Sigmoid colon (tissue), 7 donors: ENCODE measurements around the gene PRPH2. TPM values are rescaled to one million over a fixed set of nuclear protein-coding genes. Genes with fewer than 3 reads are reported as not detected.

ENCODE experiments used
- DNase-seq: peaks from one replicate; pipeline ENCODE4 v3.0.0-alpha.2; 2019
- H3K27ac ChIP-seq, 4 donors: fragments of 200-600 bp; sonication (generic); one replicate each; pipeline ENCODE4 v1.5.1; 2016 to 2019; ENCODE audit warnings: mild to moderate bottlenecking in 1 of 4
- H3K27me3 ChIP-seq, 3 donors: fragments of 200-600 bp; sonication (generic); one replicate each; pipeline ENCODE4 v1.5.1; 2019; ENCODE audit warnings: mild to moderate bottlenecking in 1 of 3
- H3K36me3 ChIP-seq, 4 donors: fragments of 200-600 bp; sonication (generic); one replicate each; pipeline ENCODE4 v1.5.1; 2016 to 2019
- H3K4me1 ChIP-seq, 4 donors: fragments of 200-600 bp; sonication (generic); one replicate each; pipeline ENCODE4 v1.5.1; 2017 to 2019
- H3K4me3 ChIP-seq, 4 donors: fragments of 200-600 bp; sonication (generic); one replicate each; pipeline ENCODE4 v1.5.1; 2017 to 2019; ENCODE audit warnings: mild to moderate bottlenecking in 2 of 4, moderate library complexity in 1 of 4
- H3K9me3 ChIP-seq, 4 donors: fragments of 200-600 bp in 3 of 4; sonication (generic) in 3 of 4; one replicate each; pipeline versions ENCODE4 v1.5.1 to v1.6.1; 2013 to 2019
- EP300 ChIP-seq, 4 donors: sonication (generic); formaldehyde crosslinking; IDR thresholded peaks; one replicate each; pipeline ENCODE4 v1.6.1; 2017; ENCODE audit warnings: antibody characterized with exemption in 4 of 4
- POLR2A ChIP-seq, 2 donors: fragments of 450-650 bp; IDR thresholded peaks; one replicate each; pipeline ENCODE4 v1.6.1; 2016; ENCODE audit warnings: antibody characterized with exemption in 2 of 2, mild to moderate bottlenecking in 2 of 2, moderate library complexity in 2 of 2
- POLR2AphosphoS5 ChIP-seq, 4 donors: sonication (generic); formaldehyde crosslinking; IDR thresholded peaks; one replicate each; pipeline ENCODE4 v1.6.1; 2017; ENCODE audit warnings: antibody characterized with exemption in 4 of 4
- WGBS, 2 donors: extraction: QIAGEN DNeasy Blood & Tissue Kit; methylation state at CpG; one replicate each; pipeline ENCODE4 v1.1.7; 2013; 5-methylcytosine and 5-hydroxymethylcytosine counted together
- intact Hi-C: fragments of 100-400 bp; cut with DNase I; formaldehyde crosslinking; loops from one replicate; pipeline ENCODE4 v1.15.1; 2023
- polyA plus RNA-seq, 3 donors: library from polyadenylated mRNA; stranded (reverse); fragments of 200-250 nt; gene quantifications; one replicate each; pipeline ENCODE4 v1.2.3, GENCODE V29; 2013
- total RNA-seq, 4 donors: library from RNA; depleted of rRNA; stranded (reverse); fragments of >200 nt; gene quantifications; one replicate each; pipeline ENCODE4 v1.1.0, GENCODE V29; 2016
- TF ChIP-seq, protein P1 (sequence below), 4 experiments: fragments of 450-650 bp in 3 of 4; fragments of 200-600 bp in 1 of 4; IDR thresholded peaks; one replicate each; pipeline ENCODE4 v1.5.1; 2016 to 2019; ENCODE audit warnings: antibody characterized with exemption in 4 of 4, mild to moderate bottlenecking in 3 of 4, moderate library complexity in 2 of 4
- donor health status: healthy with polysubstance abuse.
- donor health status: Bipolar disorder and iron deficiency.
- donor health status: healthy.

PRPH2 gene, protein sequence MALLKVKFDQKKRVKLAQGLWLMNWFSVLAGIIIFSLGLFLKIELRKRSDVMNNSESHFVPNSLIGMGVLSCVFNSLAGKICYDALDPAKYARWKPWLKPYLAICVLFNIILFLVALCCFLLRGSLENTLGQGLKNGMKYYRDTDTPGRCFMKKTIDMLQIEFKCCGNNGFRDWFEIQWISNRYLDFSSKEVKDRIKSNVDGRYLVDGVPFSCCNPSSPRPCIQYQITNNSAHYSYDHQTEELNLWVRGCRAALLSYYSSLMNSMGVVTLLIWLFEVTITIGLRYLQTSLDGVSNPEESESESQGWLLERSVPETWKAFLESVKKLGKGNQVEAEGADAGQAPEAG
- total RNA-seq (1 to 10 TPM in 2 of 4 donors, under 1 TPM in 2; 0.66 to 3.5 (median 1.9) TPM), polyA plus RNA-seq (under 1 TPM in 2 of 3 donors, not detected in 1; under 0.01 to 0.71 TPM)

- peaks cover 0 to 22% (median 0%) of the 10 kb centered on the region in 4 donors for H3K36me3 ChIP-seq
- no peaks in the 10 kb centered on the region for H3K9me3 ChIP-seq
- H3K27ac ChIP-seq: no peak within 1 kb of the TSS
- H3K4me3 ChIP-seq: no peak within 1 kb of the TSS
- DNase-seq: no peak
- WGBS, 2 donors: 93 to 94% methylated on average over 6 of the region's 6 CpGs
- TF ChIP-seq POLR2A (IDR thresholded peaks at IDR 0.05) (no peak), EP300 (IDR thresholded peaks at IDR 0.05) (no peak), POLR2AphosphoS5 (IDR thresholded peaks at IDR 0.05) (no peak)
- TF ChIP-seq, protein P1, sequence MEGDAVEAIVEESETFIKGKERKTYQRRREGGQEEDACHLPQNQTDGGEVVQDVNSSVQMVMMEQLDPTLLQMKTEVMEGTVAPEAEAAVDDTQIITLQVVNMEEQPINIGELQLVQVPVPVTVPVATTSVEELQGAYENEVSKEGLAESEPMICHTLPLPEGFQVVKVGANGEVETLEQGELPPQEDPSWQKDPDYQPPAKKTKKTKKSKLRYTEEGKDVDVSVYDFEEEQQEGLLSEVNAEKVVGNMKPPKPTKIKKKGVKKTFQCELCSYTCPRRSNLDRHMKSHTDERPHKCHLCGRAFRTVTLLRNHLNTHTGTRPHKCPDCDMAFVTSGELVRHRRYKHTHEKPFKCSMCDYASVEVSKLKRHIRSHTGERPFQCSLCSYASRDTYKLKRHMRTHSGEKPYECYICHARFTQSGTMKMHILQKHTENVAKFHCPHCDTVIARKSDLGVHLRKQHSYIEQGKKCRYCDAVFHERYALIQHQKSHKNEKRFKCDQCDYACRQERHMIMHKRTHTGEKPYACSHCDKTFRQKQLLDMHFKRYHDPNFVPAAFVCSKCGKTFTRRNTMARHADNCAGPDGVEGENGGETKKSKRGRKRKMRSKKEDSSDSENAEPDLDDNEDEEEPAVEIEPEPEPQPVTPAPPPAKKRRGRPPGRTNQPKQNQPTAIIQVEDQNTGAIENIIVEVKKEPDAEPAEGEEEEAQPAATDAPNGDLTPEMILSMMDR (IDR thresholded peaks at IDR 0.05): no peak
- H3K27me3 ChIP-seq: no peaks in the 10 kb centered on the region
- intact Hi-C loops: no loop called here
- peaks cover 0 to 23% (median 13%) of the 10 kb centered on the region in 4 donors for H3K4me1 ChIP-seq
These were observed at the start of gene PRPH2 for GRCh38 chr6:42722497-42722896. TSS of gene PRPH2 (minus strand) at chr6:42722597. CDS start at chr6:42722334, 263 bp downstream.

- no peak overlapping the region for H3K4me3 ChIP-seq
- DNase-seq: no peak
- no peak overlapping the region for H3K27ac ChIP-seq
- 45 to 55% methylated on average over 3 of the region's 3 CpGs for WGBS, 2 donors
- no peak for TF ChIP-seq POLR2A (IDR thresholded peaks at IDR 0.05)
- H3K27me3 ChIP-seq: no peaks in the 10 kb centered on the region
- H3K9me3 ChIP-seq: no peaks in the 10 kb centered on the region
- no peaks in the 10 kb centered on the region for H3K4me1 ChIP-seq
- H3K36me3 ChIP-seq: no peaks in the 10 kb centered on the region
- intact Hi-C loops: no loop called here
These were observed 49.3 kb upstream of the PRPH2 start for GRCh38 chr6:42771741-42772100.

GRCh38 chr6:42769836-42770235 is 47.4 kb upstream of the PRPH2 start:
- Histone ChIP-seq H3K4me3 (no peak overlapping the region), H3K4me1 (no peaks in the 10 kb centered on the region), H3K27ac (no peak overlapping the region), H3K9me3 (no peaks in the 10 kb centered on the region), H3K27me3 (no peaks in the 10 kb centered on the region), H3K36me3 (no peaks in the 10 kb centered on the region)
- TF ChIP-seq EP300 (IDR thresholded peaks at IDR 0.05) (no peak), POLR2AphosphoS5 (IDR thresholded peaks at IDR 0.05) (no peak), POLR2A (IDR thresholded peaks at IDR 0.05) (no peak)
- TF ChIP-seq, protein P1 (IDR thresholded peaks at IDR 0.05): no peak
- intact Hi-C loops: no loop called here
- no peak for DNase-seq
- WGBS, 2 donors: 92 to 96% methylated on average over 2 of the region's 2 CpGs

DNA sequence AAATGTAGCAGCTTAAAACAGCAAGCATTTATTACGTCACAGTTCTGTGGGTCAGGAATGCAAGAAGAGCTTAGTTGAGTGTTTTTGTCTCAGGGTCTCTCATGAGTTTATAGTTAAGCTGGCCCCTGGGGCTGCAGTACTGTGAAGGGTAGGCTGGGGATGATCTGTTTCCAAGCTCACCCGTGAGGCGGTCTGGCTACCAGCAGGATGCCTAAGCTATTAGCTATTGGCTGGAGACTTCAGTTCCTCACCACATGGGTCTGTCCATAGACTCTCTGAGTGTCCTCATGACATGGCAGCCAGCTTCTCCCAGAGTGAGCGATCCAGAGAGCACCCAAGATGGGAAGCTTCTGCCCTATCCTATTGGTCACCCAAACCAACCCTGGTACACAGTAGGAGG is 46.7 kb upstream of the PRPH2 start:
- Histone ChIP-seq H3K9me3 (no peaks in the 10 kb centered on the region), H3K27ac (no peak overlapping the region), H3K36me3 (no peaks in the 10 kb centered on the region), H3K27me3 (no peaks in the 10 kb centered on the region), H3K4me3 (no peak overlapping the region), H3K4me1 (no peaks in the 10 kb centered on the region)
- WGBS, 2 donors: 94 to 99% methylated on average over 4 of the region's 4 CpGs
- intact Hi-C loops: no loop called here
- DNase-seq: no peak
- no peak for TF ChIP-seq POLR2A (IDR thresholded peaks at IDR 0.05)
- no peak for TF ChIP-seq EP300 (IDR thresholded peaks at IDR 0.05)
- TF ChIP-seq POLR2AphosphoS5 (IDR thresholded peaks at IDR 0.05): no peak
- TF ChIP-seq, protein P1 (IDR thresholded peaks at IDR 0.05): no peak

GRCh38 chr6:42766163-42766670 is 43.8 kb upstream of the PRPH2 start:
- WGBS, 2 donors: 75 to 89% methylated on average over 5 of the region's 5 CpGs
- H3K9me3 ChIP-seq: no peaks in the 10 kb centered on the region
- DNase-seq: no peak
- no peak overlapping the region for H3K4me3 ChIP-seq
- intact Hi-C loops: no loop called here
- no peak overlapping the region for H3K27ac ChIP-seq
- H3K4me1 ChIP-seq: no peaks in the 10 kb centered on the region
- no peaks in the 10 kb centered on the region for H3K36me3 ChIP-seq
- TF ChIP-seq, protein P1 (IDR thresholded peaks at IDR 0.05): no peak
- TF ChIP-seq POLR2AphosphoS5 (IDR thresholded peaks at IDR 0.05): no peak
- no peak for TF ChIP-seq POLR2A (IDR thresholded peaks at IDR 0.05)
- no peak for TF ChIP-seq EP300 (IDR thresholded peaks at IDR 0.05)
- no peaks in the 10 kb centered on the region for H3K27me3 ChIP-seq
